SJCRH30 (cell line): Measurements from ENCODE around the gene CAVIN4. TPM values are rescaled to one million over a fixed set of nuclear protein-coding genes. Genes with fewer than 3 reads are reported as not detected.

Experiments used
- DNase-seq, 2 experiments: peaks; one replicate each; pipeline ENCODE4 v3.0.0-alpha.2; 2015 to 2020
- H3K27ac ChIP-seq: fragments of 250-450 bp; sonication (Bioruptor Pico); 2 replicates; pipeline ENCODE4 v1.5.1; 2020; ENCODE audit warnings: mild to moderate bottlenecking, moderate library complexity
- H3K27me3 ChIP-seq: fragments of 250-450 bp; sonication (Bioruptor Pico); 2 replicates; pipeline ENCODE4 v1.5.1; 2020; ENCODE audit warnings: mild to moderate bottlenecking, moderate library complexity
- H3K36me3 ChIP-seq: fragments of 250-450 bp; sonication (Bioruptor Pico); 2 replicates; pipeline ENCODE4 v1.5.1; 2020; ENCODE audit warnings: mild to moderate bottlenecking, moderate library complexity
- H3K4me1 ChIP-seq: fragments of 250-450 bp; sonication (Bioruptor Pico); 2 replicates; pipeline ENCODE4 v1.5.1; 2020; ENCODE audit warnings: mild to moderate bottlenecking, moderate library complexity
- H3K4me3 ChIP-seq: fragments of 250-450 bp; sonication (Bioruptor Pico); 2 replicates; pipeline ENCODE4 v1.5.1; 2020; ENCODE audit warnings: mild to moderate bottlenecking, moderate library complexity
- H3K9me3 ChIP-seq: fragments of 250-450 bp; sonication (Bioruptor Pico); replicated peaks from 2 replicates; pipeline ENCODE4 v1.5.1; 2020; ENCODE audit warnings: mild to moderate bottlenecking, moderate library complexity
- total RNA-seq: library from RNA; depleted of rRNA; stranded (reverse); fragments of >200 nt; shearing (Covaris generic); gene quantifications from 2 replicates; pipeline ENCODE4 v1.2.3, GENCODE V29; 2014; rRNA removed

The CAVIN4 gene
- 5.4 and 7.1 TPM in 2 replicates for total RNA-seq

- Histone ChIP-seq H3K27me3 (no peaks in the 10 kb centered on the region), H3K36me3 (peaks cover 3% of the 10 kb centered on the region), H3K4me1 (peaks cover 60% of the 10 kb centered on the region), H3K4me3 (no peak within 1 kb of the TSS), H3K9me3 (no peaks in the 10 kb centered on the region), H3K27ac (peak within 1 kb of the TSS; percentile 62)
- DNase-seq: no peak
These were observed at the start of gene CAVIN4 for GRCh38 chr9:100577776-100578448. Gene CAVIN4 (plus strand): TSS chr9:100578079. CDS start chr9:100578144, 65 bp downstream.

- Histone ChIP-seq H3K36me3 (0 out of 2 replicates have a peak, but pooled peaks cover 3% of the 10 kb centered on the region), H3K4me1 (peaks cover 13% of the 10 kb centered on the region), H3K27ac (peak overlapping the region; percentile 28), H3K9me3 (no peaks in the 10 kb centered on the region), H3K27me3 (no peaks in the 10 kb centered on the region), H3K4me3 (no peak overlapping the region)
- peak in 1 of 2 experiments; percentile 55 for DNase-seq
These were observed 43.5 kb upstream of the CAVIN4 start for GRCh38 chr9:100534401-100534800.

- no peak overlapping the region for H3K4me3 ChIP-seq
- no peak for DNase-seq
- no peak overlapping the region for H3K27ac ChIP-seq
- peaks cover 8% of the 10 kb centered on the region; the same call in 1 of the 2 replicates for H3K36me3 ChIP-seq
- no peaks in the 10 kb centered on the region for H3K27me3 ChIP-seq
- peaks cover 8% of the 10 kb centered on the region for H3K4me1 ChIP-seq
- peaks cover 10% of the 10 kb centered on the region for H3K9me3 ChIP-seq
These were observed 37.6 kb upstream of the CAVIN4 start for GRCh38 chr9:100540327-100540726.

- Histone ChIP-seq H3K27me3 (no peaks in the 10 kb centered on the region), H3K4me1 (no peaks in the 10 kb centered on the region), H3K9me3 (peaks cover 13% of the 10 kb centered on the region; the same call in 1 of the 2 replicates), H3K27ac (no peak overlapping the region), H3K4me3 (no peak overlapping the region), H3K36me3 (peaks cover 24% of the 10 kb centered on the region)
- DNase-seq: no peak
These were observed 28.8 kb upstream of the CAVIN4 start for GRCh38 chr9:100549048-100549447.

- Histone ChIP-seq H3K27me3 (no peaks in the 10 kb centered on the region), H3K36me3 (peaks cover 8% of the 10 kb centered on the region), H3K27ac (no peak overlapping the region), H3K9me3 (no peaks in the 10 kb centered on the region), H3K4me3 (no peak overlapping the region), H3K4me1 (no peaks in the 10 kb centered on the region)
- no peak for DNase-seq
These were observed 22.9 kb upstream of the CAVIN4 start for GRCh38 chr9:100554935-100555401.

GRCh38 chr9:100555471-100555870 is 22.4 kb upstream of the CAVIN4 start:
- H3K9me3 ChIP-seq: no peaks in the 10 kb centered on the region
- H3K4me3 ChIP-seq: no peak overlapping the region
- H3K27ac ChIP-seq: no peak overlapping the region
- no peaks in the 10 kb centered on the region for H3K27me3 ChIP-seq
- H3K36me3 ChIP-seq: peaks cover 3% of the 10 kb centered on the region
- no peak for DNase-seq
- H3K4me1 ChIP-seq: no peaks in the 10 kb centered on the region

GRCh38 chr9:100557053-100557452 is 20.8 kb upstream of the CAVIN4 start:
- no peak overlapping the region for H3K4me3 ChIP-seq
- no peaks in the 10 kb centered on the region for H3K4me1 ChIP-seq
- H3K27me3 ChIP-seq: no peaks in the 10 kb centered on the region
- peaks cover 2% of the 10 kb centered on the region; the same call in 1 of the 2 replicates for H3K36me3 ChIP-seq
- no peak for DNase-seq
- no peaks in the 10 kb centered on the region for H3K9me3 ChIP-seq
- no peak overlapping the region for H3K27ac ChIP-seq

- Histone ChIP-seq H3K27ac (no peak overlapping the region), H3K27me3 (no peaks in the 10 kb centered on the region), H3K4me1 (no peaks in the 10 kb centered on the region), H3K36me3 (peaks cover 2% of the 10 kb centered on the region; the same call in 1 of the 2 replicates), H3K4me3 (no peak overlapping the region), H3K9me3 (no peaks in the 10 kb centered on the region)
- DNase-seq: no peak
These were observed 16.6 kb upstream of the CAVIN4 start for GRCh38 chr9:100561256-100561655.

GRCh38 chr9:100567856-100568255 is 10.0 kb upstream of the CAVIN4 start:
- Histone ChIP-seq H3K9me3 (no peaks in the 10 kb centered on the region), H3K27ac (no peak overlapping the region), H3K4me3 (no peak overlapping the region), H3K4me1 (no peaks in the 10 kb centered on the region), H3K27me3 (no peaks in the 10 kb centered on the region), H3K36me3 (peaks cover 13% of the 10 kb centered on the region)
- no peak for DNase-seq

GRCh38 chr9:100573655-100574260 is 4.1 kb upstream of the CAVIN4 start:
- Histone ChIP-seq H3K4me3 (no peak overlapping the region), H3K9me3 (no peaks in the 10 kb centered on the region), H3K27me3 (no peaks in the 10 kb centered on the region), H3K4me1 (peaks cover 27% of the 10 kb centered on the region), H3K36me3 (peaks cover 13% of the 10 kb centered on the region), H3K27ac (no peak overlapping the region)
- DNase-seq: no peak

- Histone ChIP-seq H3K27ac (peak overlapping the region; percentile 49), H3K9me3 (no peaks in the 10 kb centered on the region), H3K4me1 (peaks cover 38% of the 10 kb centered on the region), H3K36me3 (peaks cover 3% of the 10 kb centered on the region), H3K4me3 (no peak overlapping the region), H3K27me3 (no peaks in the 10 kb centered on the region)
- DNase-seq: peak in 1 of 2 experiments; percentile 40
These were observed 2.9 kb upstream of the CAVIN4 start for GRCh38 chr9:100575006-100575405.

- peaks cover 3% of the 10 kb centered on the region for H3K36me3 ChIP-seq
- peak overlapping the region; percentile 49 for H3K27ac ChIP-seq
- DNase-seq: peak in 1 of 2 experiments; percentile 46
- H3K9me3 ChIP-seq: no peaks in the 10 kb centered on the region
- no peaks in the 10 kb centered on the region for H3K27me3 ChIP-seq
- H3K4me3 ChIP-seq: no peak overlapping the region
- H3K4me1 ChIP-seq: peaks cover 46% of the 10 kb centered on the region
These were observed 2.0 kb upstream of the CAVIN4 start for GRCh38 chr9:100575765-100576386.

- Histone ChIP-seq H3K9me3 (no peaks in the 10 kb centered on the region), H3K36me3 (peaks cover 3% of the 10 kb centered on the region), H3K27me3 (no peaks in the 10 kb centered on the region), H3K4me1 (peaks cover 60% of the 10 kb centered on the region), H3K27ac (peak overlapping the region; percentile 62), H3K4me3 (no peak overlapping the region)
- DNase-seq: peak in 1 of 2 experiments; percentile 37
These were observed 731 bp downstream of the CAVIN4 start for GRCh38 chr9:100578610-100579009.

- DNase-seq: peak; percentile 47 to 77
- Histone ChIP-seq H3K9me3 (no peaks in the 10 kb centered on the region), H3K36me3 (peaks cover 3% of the 10 kb centered on the region), H3K27me3 (no peaks in the 10 kb centered on the region), H3K4me3 (no peak overlapping the region), H3K4me1 (peaks cover 60% of the 10 kb centered on the region), H3K27ac (peak overlapping the region; percentile 62)
These were observed 1.8 kb downstream of the CAVIN4 start for GRCh38 chr9:100579665-100580064.

GRCh38 chr9:100580257-100580656 is 2.4 kb downstream of the CAVIN4 start:
- Histone ChIP-seq H3K27ac (peak overlapping the region; percentile 62), H3K4me3 (no peak overlapping the region)
- no peak for DNase-seq

More at GRCh38 chr9:100580257-100580656, 2.4 kb downstream of the CAVIN4 start:
- H3K27me3 ChIP-seq: no peaks in the 10 kb centered on the region
- no peaks in the 10 kb centered on the region for H3K9me3 ChIP-seq
- H3K36me3 ChIP-seq: peaks cover 3% of the 10 kb centered on the region
- H3K4me1 ChIP-seq: peaks cover 54% of the 10 kb centered on the region
